Natural killer cell (primary cell): ENCODE results near the gene BCL2. TPM values are rescaled to one million over a fixed set of nuclear protein-coding genes. Genes with fewer than 3 reads are reported as not detected.
A peak's percentile ranks its signal among the peaks of the same experiment; 100 is the strongest.

Source experiments
- ATAC-seq, 3 donors: fragments of 150-1000 bp in 2 of 3; fragments of 200-7000 bp in 1 of 3; cut with Tn5 transposase; 1 replicate in 1 of 3; 2 replicates in 2 of 3; pipeline ENCODE4 v1.10.0; 2021; ENCODE audit warnings: mild to moderate bottlenecking in 2 of 3, moderate library complexity in 2 of 3
- DNase-seq, 2 donors: peaks; one replicate each; pipeline versions ENCODE4 v3.0.0 to v3.0.0-alpha.2; 2013 to 2021; ENCODE audit warnings: mixed read lengths in 1 of 2
- H3K27ac ChIP-seq: one replicate; pipeline ENCODE4 v1.5.1; 2013; ENCODE audit warnings: mild to moderate bottlenecking, low read length
- H3K27me3 ChIP-seq: one replicate; pipeline ENCODE4 v1.6.1; 2013; ENCODE audit warnings: low read length; ENCODE audit not compliant: control insufficient read depth, insufficient read depth
- H3K36me3 ChIP-seq: one replicate; pipeline ENCODE4 v1.6.1; 2013; ENCODE audit warnings: low read length; ENCODE audit not compliant: control insufficient read depth, insufficient read depth
- H3K4me1 ChIP-seq: one replicate; pipeline ENCODE4 v1.6.1; 2013; ENCODE audit warnings: low read length; ENCODE audit not compliant: control insufficient read depth, insufficient read depth
- H3K4me3 ChIP-seq: one replicate; pipeline ENCODE4 v1.5.1; 2013; ENCODE audit warnings: low read length
- H3K9me3 ChIP-seq: one replicate; pipeline ENCODE4 v1.6.1; 2013; ENCODE audit warnings: low read length; ENCODE audit not compliant: control insufficient read depth, insufficient read depth
- H3K27ac Mint-ChIP-seq, 2 donors: one replicate each; pipeline ENCODE4 v1.8.0; 2022; ENCODE audit warnings: mild to moderate bottlenecking in 2 of 2, mixed read lengths in 2 of 2, moderate library complexity in 1 of 2
- H3K27me3 Mint-ChIP-seq, 2 donors: one replicate each; pipeline ENCODE4 v1.8.0; 2022; ENCODE audit warnings: low read depth in 2 of 2, mixed read lengths in 2 of 2
- H3K36me3 Mint-ChIP-seq: one replicate; pipeline ENCODE4 v1.8.0; 2022; ENCODE audit warnings: mixed read lengths
- H3K4me1 Mint-ChIP-seq, 2 donors: one replicate each; pipeline ENCODE4 v1.8.0; 2022; ENCODE audit warnings: mixed read lengths in 2 of 2
- H3K4me3 Mint-ChIP-seq: one replicate; pipeline ENCODE4 v1.8.0; 2022; ENCODE audit warnings: mild to moderate bottlenecking, moderate library complexity, mixed read lengths
- H3K9me3 Mint-ChIP-seq, 2 donors: one replicate each; pipeline ENCODE4 v1.8.0; 2022; ENCODE audit warnings: mixed read lengths in 2 of 2
- WGBS: methylation state at CpG from one replicate; pipeline ENCODE4 v1.1.7; 2013; ENCODE audit warnings: missing lambda C conversion rate; ENCODE audit not compliant: insufficient coverage; 5-methylcytosine and 5-hydroxymethylcytosine counted together
- intact Hi-C: fragments of 100-400 bp; cut with micrococcal nuclease; formaldehyde crosslinking; loops from one replicate; pipeline ENCODE4 v1.14.2; 2022
- total RNA-seq, 4 donors: library from RNA; stranded (reverse); fragments of 120-200 nt in 1 of 4; gene quantifications; one replicate each; pipeline versions ENCODE4 v1.2.3 to v1.2.4, GENCODE V29; 2013 to 2022
- TF ChIP-seq, protein P1 (sequence below): fragments of 200-600 bp; IDR thresholded peaks from one replicate; pipeline ENCODE4 v1.8.0; 2022; ENCODE audit warnings: antibody characterized with exemption

The BCL2 gene
- total RNA-seq, 3 donors from 2014 or later (not counting 1 experiment from before 2014, with no cell fraction given): 28.2 to 64.2 (median 33.4) TPM

DNA sequence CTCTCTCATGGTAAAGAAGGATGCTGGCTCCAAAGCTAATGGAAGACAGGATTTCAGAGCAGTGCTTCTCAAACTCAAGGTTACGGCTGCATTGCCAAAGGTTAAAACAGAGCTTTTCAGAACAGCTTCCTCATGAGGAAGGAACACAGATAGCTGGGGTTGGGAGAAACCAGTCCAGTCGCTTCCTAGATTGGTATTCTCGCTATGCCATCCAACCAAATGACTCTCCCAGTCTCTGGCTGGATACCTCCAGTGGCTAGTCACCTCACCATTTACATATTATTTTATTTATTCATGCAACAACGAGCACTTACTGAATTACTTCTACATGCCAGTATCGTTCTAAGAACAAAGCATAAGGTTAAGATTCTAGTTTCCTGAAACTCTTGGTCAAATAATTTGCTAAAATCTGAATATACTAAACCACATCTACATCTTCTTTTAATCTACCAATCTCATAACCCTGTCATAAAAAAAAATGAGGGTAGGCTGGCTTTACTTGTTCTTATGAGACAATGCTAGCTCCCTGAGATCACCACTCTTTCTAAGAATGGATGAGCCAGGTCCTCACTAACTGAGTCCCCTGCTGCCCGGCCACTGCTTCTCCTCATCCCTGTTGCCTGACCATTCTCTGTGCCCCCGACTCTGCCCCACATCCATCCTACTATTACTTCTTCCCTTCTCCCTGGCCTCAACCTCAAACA, 27.1 kb upstream of the BCL2 start:
- peaks cover 18% of the 10 kb centered on the region for H3K36me3 ChIP-seq
- no peak overlapping the region for H3K4me3 ChIP-seq
- H3K27me3 ChIP-seq: no peaks in the 10 kb centered on the region
- WGBS: 90% methylated on average over 7 of the region's 7 CpGs
- no peaks in the 10 kb centered on the region for H3K36me3 Mint-ChIP-seq
- no peak overlapping the region for H3K27ac ChIP-seq
- no peak overlapping the region for H3K4me3 Mint-ChIP-seq
- no peaks in the 10 kb centered on the region for H3K4me1 ChIP-seq
- TF ChIP-seq, protein P1, sequence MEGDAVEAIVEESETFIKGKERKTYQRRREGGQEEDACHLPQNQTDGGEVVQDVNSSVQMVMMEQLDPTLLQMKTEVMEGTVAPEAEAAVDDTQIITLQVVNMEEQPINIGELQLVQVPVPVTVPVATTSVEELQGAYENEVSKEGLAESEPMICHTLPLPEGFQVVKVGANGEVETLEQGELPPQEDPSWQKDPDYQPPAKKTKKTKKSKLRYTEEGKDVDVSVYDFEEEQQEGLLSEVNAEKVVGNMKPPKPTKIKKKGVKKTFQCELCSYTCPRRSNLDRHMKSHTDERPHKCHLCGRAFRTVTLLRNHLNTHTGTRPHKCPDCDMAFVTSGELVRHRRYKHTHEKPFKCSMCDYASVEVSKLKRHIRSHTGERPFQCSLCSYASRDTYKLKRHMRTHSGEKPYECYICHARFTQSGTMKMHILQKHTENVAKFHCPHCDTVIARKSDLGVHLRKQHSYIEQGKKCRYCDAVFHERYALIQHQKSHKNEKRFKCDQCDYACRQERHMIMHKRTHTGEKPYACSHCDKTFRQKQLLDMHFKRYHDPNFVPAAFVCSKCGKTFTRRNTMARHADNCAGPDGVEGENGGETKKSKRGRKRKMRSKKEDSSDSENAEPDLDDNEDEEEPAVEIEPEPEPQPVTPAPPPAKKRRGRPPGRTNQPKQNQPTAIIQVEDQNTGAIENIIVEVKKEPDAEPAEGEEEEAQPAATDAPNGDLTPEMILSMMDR: no peak
- H3K9me3 ChIP-seq: no peaks in the 10 kb centered on the region
- intact Hi-C loops: no loop called here
- H3K27ac Mint-ChIP-seq: no peak overlapping the region
- ATAC-seq (no peak), DNase-seq (no peak)
- peaks cover 0 to 5% of the 10 kb centered on the region in 2 donors for H3K4me1 Mint-ChIP-seq
- H3K9me3 Mint-ChIP-seq: no peaks in the 10 kb centered on the region
- no peaks in the 10 kb centered on the region for H3K27me3 Mint-ChIP-seq

DNA sequence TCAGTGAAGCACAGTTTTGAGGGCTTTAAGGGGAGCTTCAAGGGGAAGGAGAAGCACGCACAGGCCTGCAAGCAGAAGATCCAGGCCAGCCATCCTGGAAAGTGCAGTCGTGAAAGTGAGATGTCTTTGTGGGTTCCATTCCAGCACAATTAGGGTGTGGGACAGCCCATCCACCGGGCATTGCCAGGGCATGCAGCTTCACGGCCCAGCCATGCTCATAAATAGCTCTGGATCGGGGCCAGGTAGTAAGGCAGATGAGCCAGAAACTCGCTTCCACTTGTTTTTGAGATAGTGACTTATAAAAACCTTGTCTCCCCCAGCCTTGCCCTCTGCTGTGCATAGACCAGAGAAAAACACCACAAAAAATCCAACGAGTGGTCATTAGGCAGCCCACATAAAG, 26.5 kb upstream of the BCL2 start:
- H3K27me3 Mint-ChIP-seq: no peaks in the 10 kb centered on the region
- Histone ChIP-seq H3K9me3 (no peaks in the 10 kb centered on the region), H3K27ac (no peak overlapping the region), H3K4me3 (no peak overlapping the region), H3K27me3 (no peaks in the 10 kb centered on the region), H3K36me3 (peaks cover 18% of the 10 kb centered on the region), H3K4me1 (no peaks in the 10 kb centered on the region)
- H3K27ac Mint-ChIP-seq: no peak overlapping the region
- TF ChIP-seq, protein P1: no peak
- intact Hi-C loops: no loop called here
- no peak overlapping the region for H3K4me3 Mint-ChIP-seq
- H3K9me3 Mint-ChIP-seq: no peaks in the 10 kb centered on the region
- peaks cover 0 to 5% of the 10 kb centered on the region in 2 donors for H3K4me1 Mint-ChIP-seq
- ATAC-seq (no peak), DNase-seq (no peak)
- H3K36me3 Mint-ChIP-seq: no peaks in the 10 kb centered on the region
- WGBS: 97% methylated on average over 7 of the region's 7 CpGs

DNA sequence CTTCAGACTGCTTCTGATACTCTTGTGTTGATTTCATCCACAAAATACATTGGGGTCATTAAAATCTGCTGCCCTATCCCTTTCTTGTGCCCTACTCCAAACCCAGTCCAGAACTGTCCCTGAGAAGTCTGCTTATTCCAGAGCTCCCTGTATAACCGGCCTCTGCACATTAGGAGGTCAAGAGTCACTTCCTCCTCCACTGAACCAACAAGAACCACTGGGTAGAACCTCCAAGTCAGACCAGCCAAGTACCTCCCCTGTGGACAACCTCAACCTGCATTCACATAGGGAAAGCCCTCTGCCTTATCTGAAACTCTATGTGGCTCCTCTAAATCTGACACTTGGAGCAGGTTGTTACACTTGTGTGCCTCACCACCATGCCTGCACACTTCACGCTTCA, 25.3 kb upstream of the BCL2 start:
- H3K27ac ChIP-seq: no peak overlapping the region
- no peak overlapping the region for H3K4me3 ChIP-seq
- no peaks in the 10 kb centered on the region for H3K36me3 Mint-ChIP-seq
- H3K27ac Mint-ChIP-seq: peak overlapping the region in 1 of 2 donors; percentile 1
- TF ChIP-seq, protein P1: no peak
- H3K9me3 ChIP-seq: no peaks in the 10 kb centered on the region
- ATAC-seq (no peak), DNase-seq (no peak)
- H3K27me3 ChIP-seq: no peaks in the 10 kb centered on the region
- no peaks in the 10 kb centered on the region for H3K27me3 Mint-ChIP-seq
- 92% methylated on average over 2 of the region's 2 CpGs for WGBS
- no peaks in the 10 kb centered on the region for H3K4me1 ChIP-seq
- intact Hi-C loops: no loop called here
- no peaks in the 10 kb centered on the region for H3K9me3 Mint-ChIP-seq
- peaks cover 8% of the 10 kb centered on the region for H3K36me3 ChIP-seq
- H3K4me3 Mint-ChIP-seq: no peak overlapping the region
- peaks cover 0 to 5% of the 10 kb centered on the region in 2 donors for H3K4me1 Mint-ChIP-seq

GRCh38 chr18:63344263-63344662, 24.7 kb upstream of the BCL2 start:
- no peaks in the 10 kb centered on the region for H3K9me3 Mint-ChIP-seq
- no peaks in the 10 kb centered on the region for H3K27me3 ChIP-seq
- H3K4me1 Mint-ChIP-seq: peaks cover 0 to 5% of the 10 kb centered on the region in 2 donors
- peaks cover 8% of the 10 kb centered on the region for H3K36me3 ChIP-seq
- WGBS: 93% methylated on average over 5 of the region's 5 CpGs
- no peak for ATAC-seq
- H3K27ac Mint-ChIP-seq: no peak overlapping the region
- no peaks in the 10 kb centered on the region for H3K27me3 Mint-ChIP-seq
- no peaks in the 10 kb centered on the region for H3K9me3 ChIP-seq
- no peak for DNase-seq
- H3K4me3 Mint-ChIP-seq: no peak overlapping the region
- intact Hi-C loops: no loop called here
- no peak overlapping the region for H3K27ac ChIP-seq
- H3K4me1 ChIP-seq: no peaks in the 10 kb centered on the region
- H3K4me3 ChIP-seq: no peak overlapping the region
- H3K36me3 Mint-ChIP-seq: no peaks in the 10 kb centered on the region
- TF ChIP-seq, protein P1: no peak
